WTC11 (cell line): ENCODE measurements around the gene CLPTM1. TPM values are rescaled to one million over a fixed set of nuclear protein-coding genes. Genes with fewer than 3 reads are reported as not detected.

Experiments
- ATAC-seq: fragments of 200-7000 bp; cut with Tn5 transposase; 2 replicates; pipeline ENCODE4 v1.10.0; 2021; ENCODE audit warnings: mild to moderate bottlenecking, moderate library complexity
- CTCF ChIA-PET: fragments of 300-600 bp; sonication (Branson Sonifier 250); formaldehyde crosslinking; loops from one replicate; lab custom pipeline; 2021; ENCODE audit warnings: antibody characterized with exemption; lab: Charles Lee
- POLR2A ChIA-PET: fragments of 350-600 bp; sonication (Branson Sonifier 250); formaldehyde crosslinking; loops from one replicate; lab custom pipeline; 2021; ENCODE audit warnings: antibody characterized with exemption; lab: Charles Lee
- DNase-seq: peaks from one replicate; pipeline ENCODE4 v3.0.0; 2021; ENCODE audit warnings: low spot score
- H3K27ac Mint-ChIP-seq: 2 replicates; pipeline ENCODE4 v1.8.0; 2021; ENCODE audit warnings: mixed read lengths
- H3K27me3 Mint-ChIP-seq: 2 replicates; pipeline ENCODE4 v1.8.0; 2021; ENCODE audit warnings: low read depth, mild to moderate bottlenecking, moderate library complexity, mixed read lengths
- H3K36me3 Mint-ChIP-seq: 2 replicates; pipeline ENCODE4 v1.8.0; 2021; ENCODE audit warnings: mixed read lengths
- H3K4me1 Mint-ChIP-seq: 2 replicates; pipeline ENCODE4 v1.8.0; 2022; ENCODE audit warnings: mixed read lengths
- H3K4me3 Mint-ChIP-seq: 2 replicates; pipeline ENCODE4 v1.8.0; 2021; ENCODE audit warnings: mild to moderate bottlenecking, moderate library complexity, mixed read lengths
- H3K9me3 Mint-ChIP-seq: 2 replicates; pipeline ENCODE4 v1.8.0; 2021; ENCODE audit warnings: mixed read lengths
- ATF1 ChIP-seq: sonication (generic); formaldehyde crosslinking; IDR thresholded peaks from 2 replicates; pipeline ENCODE4 v1.8.1; 2023; ENCODE audit warnings: mild to moderate bottlenecking, moderate library complexity, missing genetic modification reagents
- ESRRA ChIP-seq: sonication (generic); formaldehyde crosslinking; IDR thresholded peaks from 2 replicates; pipeline ENCODE4 v1.8.1; 2022; ENCODE audit warnings: mild to moderate bottlenecking, missing genetic modification reagents, borderline replicate concordance
- ETV6 ChIP-seq: sonication (generic); formaldehyde crosslinking; IDR thresholded peaks from 2 replicates; pipeline ENCODE4 v1.8.1; 2022; ENCODE audit warnings: mild to moderate bottlenecking, missing genetic modification reagents
- KAT7 ChIP-seq: sonication (generic); formaldehyde crosslinking; IDR thresholded peaks from 2 replicates; pipeline ENCODE4 v1.8.1; 2023; ENCODE audit warnings: missing genetic modification reagents, mild to moderate bottlenecking, borderline replicate concordance
- MYBL2 ChIP-seq: sonication (generic); formaldehyde crosslinking; IDR thresholded peaks from 2 replicates; pipeline ENCODE4 v1.8.1; 2023; ENCODE audit warnings: mild to moderate bottlenecking, moderate library complexity, missing genetic modification reagents
- SMAD3 ChIP-seq: sonication (generic); formaldehyde crosslinking; IDR thresholded peaks from 2 replicates; pipeline ENCODE4 v1.8.0; 2022; ENCODE audit warnings: missing genetic modification reagents, mild to moderate bottlenecking, borderline replicate concordance
- SMAD4 ChIP-seq: sonication (generic); formaldehyde crosslinking; IDR thresholded peaks from 2 replicates; pipeline ENCODE4 v1.8.0; 2022; ENCODE audit warnings: mild to moderate bottlenecking, missing genetic modification reagents
- ZNF219 ChIP-seq: sonication (generic); formaldehyde crosslinking; IDR thresholded peaks from 2 replicates; pipeline ENCODE4 v1.8.0; 2023; ENCODE audit warnings: missing genetic modification reagents, mild to moderate bottlenecking, borderline replicate concordance
- ZNF232 ChIP-seq: sonication (generic); formaldehyde crosslinking; IDR thresholded peaks from 2 replicates; pipeline ENCODE4 v1.8.0; 2022; ENCODE audit warnings: mild to moderate bottlenecking, missing genetic modification reagents
- ZNF396 ChIP-seq: fragments of 250-450 bp; sonication (Bioruptor Pico); IDR thresholded peaks from 2 replicates; pipeline ENCODE4 v1.8.0; 2021; ENCODE audit warnings: mild to moderate bottlenecking, moderate library complexity, borderline replicate concordance
- ZNF423 ChIP-seq: fragments of 250-450 bp; sonication (Bioruptor Pico); IDR thresholded peaks from 2 replicates; pipeline ENCODE4 v2.1.2; 2022; ENCODE audit warnings: mild to moderate bottlenecking, moderate library complexity
- total RNA-seq: library from RNA; stranded (reverse); gene quantifications from 3 replicates; pipeline ENCODE4 v1.2.3, GENCODE V29; 2021
- TF ChIP-seq, protein P1 (sequence below): fragments of 250-450 bp; sonication (Bioruptor Pico); IDR thresholded peaks from 2 replicates; pipeline ENCODE4 v1.9.0; 2021; ENCODE audit warnings: moderate library complexity, mild to moderate bottlenecking, inconsistent platforms, borderline replicate concordance
- TF ChIP-seq, protein P2 (sequence below): sonication (generic); formaldehyde crosslinking; IDR thresholded peaks from 2 replicates; pipeline ENCODE4 v1.8.1; 2023; ENCODE audit warnings: mild to moderate bottlenecking, missing genetic modification reagents, moderate library complexity
- TF ChIP-seq, protein P3 (sequence below): sonication (generic); formaldehyde crosslinking; IDR thresholded peaks from 2 replicates; pipeline ENCODE4 v1.8.1; 2023; ENCODE audit warnings: mild to moderate bottlenecking, missing genetic modification reagents, borderline replicate concordance
- TF ChIP-seq, protein P4 (sequence below): sonication (generic); formaldehyde crosslinking; IDR thresholded peaks from 2 replicates; pipeline ENCODE4 v1.8.1; 2022; ENCODE audit warnings: low read depth, mild to moderate bottlenecking, moderate library complexity, missing genetic modification reagents, borderline replicate concordance
- TF ChIP-seq, protein P5 (sequence below): fragments of 200-600 bp; IDR thresholded peaks from 2 replicates; pipeline ENCODE4 v1.8.0; 2022; ENCODE audit warnings: antibody characterized with exemption
- TF ChIP-seq, protein P6 (sequence below): fragments of 250-450 bp; sonication (Bioruptor Pico); IDR thresholded peaks from 2 replicates; pipeline ENCODE4 v1.9.0; 2021; ENCODE audit warnings: mild to moderate bottlenecking, borderline replicate concordance
- TF ChIP-seq, protein P7 (sequence below): sonication (generic); formaldehyde crosslinking; IDR thresholded peaks from 2 replicates; pipeline ENCODE4 v1.8.0; 2023; ENCODE audit warnings: mild to moderate bottlenecking, missing genetic modification reagents

The CLPTM1 gene
- total RNA-seq, 1 experiment from 2014 or later: 85.6 TPM

DNA sequence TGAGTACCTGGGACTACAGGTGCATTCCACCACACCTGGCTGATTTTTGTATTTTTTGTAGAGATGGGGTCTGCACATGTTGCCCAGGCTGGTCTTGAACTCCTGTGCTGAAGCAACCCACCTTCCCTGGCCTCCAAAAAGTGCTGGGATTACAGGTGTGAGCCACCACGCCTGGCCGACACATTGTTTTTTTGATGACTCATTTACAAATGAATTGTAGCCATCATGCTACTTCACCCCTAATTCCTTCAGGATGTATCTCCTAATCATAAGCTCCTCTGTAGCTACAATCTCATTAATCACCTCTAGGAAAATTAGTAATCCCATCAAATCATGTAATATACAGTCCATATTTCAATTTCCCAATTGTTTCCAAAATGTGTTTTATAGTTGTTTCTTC is 64.0 kb downstream of the CLPTM1 start (continued):
- TF ChIP-seq ATF1 (CRISPR knock-in tag) (no peak), SMAD3 (CRISPR knock-in tag) (no peak), ZNF219 (CRISPR knock-in tag) (no peak), KAT7 (CRISPR knock-in tag) (no peak), ZNF232 (no peak)
- TF ChIP-seq, protein P1, sequence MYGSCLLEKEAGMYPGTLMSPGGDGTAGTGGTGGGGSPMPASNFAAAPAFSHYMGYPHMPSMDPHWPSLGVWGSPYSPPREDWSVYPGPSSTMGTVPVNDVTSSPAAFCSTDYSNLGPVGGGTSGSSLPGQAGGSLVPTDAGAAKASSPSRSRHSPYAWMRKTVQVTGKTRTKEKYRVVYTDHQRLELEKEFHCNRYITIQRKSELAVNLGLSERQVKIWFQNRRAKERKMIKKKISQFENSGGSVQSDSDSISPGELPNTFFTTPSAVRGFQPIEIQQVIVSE: no peak

DNA sequence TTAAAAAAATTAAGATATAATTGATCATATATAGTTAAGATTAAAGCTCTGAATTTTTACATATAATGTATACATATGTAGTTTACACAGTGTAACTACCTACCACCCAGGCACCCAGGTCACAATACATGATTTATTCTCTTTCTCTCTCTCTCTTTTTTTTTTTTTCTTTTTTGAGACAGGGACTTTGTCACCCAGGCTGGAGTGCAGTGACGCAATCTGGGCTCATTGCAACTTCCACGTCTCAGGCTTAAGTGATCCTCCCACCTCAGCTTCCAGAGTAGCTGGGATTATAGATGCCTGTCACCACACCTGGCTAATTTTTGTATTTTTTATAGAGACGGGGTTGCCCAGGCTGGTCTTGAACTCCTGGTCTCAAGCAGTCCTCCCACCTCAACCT is 64.9 kb downstream of the CLPTM1 start:
- no peak for TF ChIP-seq ZNF232
- no peaks in the 10 kb centered on the region for H3K36me3 Mint-ChIP-seq
- no peak overlapping the region for H3K27ac Mint-ChIP-seq
- H3K4me3 Mint-ChIP-seq: no peak overlapping the region
- H3K4me1 Mint-ChIP-seq: peaks cover 8% of the 10 kb centered on the region
- H3K27me3 Mint-ChIP-seq: no peaks in the 10 kb centered on the region
- POLR2A ChIA-PET: no interaction called here
- CTCF ChIA-PET: interaction anchor here (1.7 kb wide), 1 partner anchor 19 kb away, joined by 6 read pairs; the partner anchor contains the start of gene CLASRP
- H3K9me3 Mint-ChIP-seq: no peaks in the 10 kb centered on the region
- DNase-seq (no peak), ATAC-seq (no peak)

DNA sequence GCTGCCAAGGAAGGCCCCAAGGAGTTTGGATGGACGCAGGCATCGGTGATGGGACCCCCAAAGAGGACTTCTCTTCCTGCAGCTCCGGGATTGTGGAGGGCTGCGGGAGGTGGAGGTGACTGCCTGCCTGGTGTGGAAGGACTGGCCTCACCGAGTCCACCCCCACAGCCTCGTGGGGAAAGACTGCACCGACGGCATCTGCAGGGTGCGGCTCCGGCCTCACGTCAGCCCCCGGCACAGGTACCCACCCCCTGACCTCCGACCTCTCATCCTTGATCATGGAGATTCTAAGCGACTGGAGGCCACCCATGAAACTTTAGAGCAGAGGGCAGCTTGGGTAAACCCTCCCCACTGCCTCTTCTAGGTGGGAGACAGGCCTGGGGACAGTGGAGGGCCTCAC is 66.8 kb downstream of the CLPTM1 start:
- ATAC-seq (no peak), DNase-seq (no peak)
- ChIA-PET CTCF (interaction anchor here (1.6 kb wide), 1 partner anchor 38 kb away, joined by 5 read pairs; no protein-coding TSS in a partner anchor), POLR2A (interaction anchor here (0.6 kb wide), 1 partner anchor 93 kb away, joined by 3 read pairs; no protein-coding TSS in a partner anchor)
- peak overlapping the region; percentile 36; the same call in 1 of the 2 replicates for H3K27ac Mint-ChIP-seq
- no peaks in the 10 kb centered on the region for H3K9me3 Mint-ChIP-seq
- no peaks in the 10 kb centered on the region for H3K36me3 Mint-ChIP-seq
- H3K4me3 Mint-ChIP-seq: no peak overlapping the region
- peaks cover 8% of the 10 kb centered on the region for H3K4me1 Mint-ChIP-seq
- no peaks in the 10 kb centered on the region; the same call in 1 of the 2 replicates for H3K27me3 Mint-ChIP-seq
- TF ChIP-seq, protein P2, sequence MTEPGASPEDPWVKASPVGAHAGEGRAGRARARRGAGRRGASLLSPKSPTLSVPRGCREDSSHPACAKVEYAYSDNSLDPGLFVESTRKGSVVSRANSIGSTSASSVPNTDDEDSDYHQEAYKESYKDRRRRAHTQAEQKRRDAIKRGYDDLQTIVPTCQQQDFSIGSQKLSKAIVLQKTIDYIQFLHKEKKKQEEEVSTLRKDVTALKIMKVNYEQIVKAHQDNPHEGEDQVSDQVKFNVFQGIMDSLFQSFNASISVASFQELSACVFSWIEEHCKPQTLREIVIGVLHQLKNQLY (CRISPR knock-in tag): no peak
- TF ChIP-seq ZNF423 (CRISPR knock-in tag) (no peak), MYBL2 (CRISPR knock-in tag) (no peak), ESRRA (no peak), SMAD4 (CRISPR knock-in tag) (no peak), ETV6 (CRISPR knock-in tag) (no peak), ZNF396 (CRISPR knock-in tag) (no peak)
- TF ChIP-seq, protein P3, sequence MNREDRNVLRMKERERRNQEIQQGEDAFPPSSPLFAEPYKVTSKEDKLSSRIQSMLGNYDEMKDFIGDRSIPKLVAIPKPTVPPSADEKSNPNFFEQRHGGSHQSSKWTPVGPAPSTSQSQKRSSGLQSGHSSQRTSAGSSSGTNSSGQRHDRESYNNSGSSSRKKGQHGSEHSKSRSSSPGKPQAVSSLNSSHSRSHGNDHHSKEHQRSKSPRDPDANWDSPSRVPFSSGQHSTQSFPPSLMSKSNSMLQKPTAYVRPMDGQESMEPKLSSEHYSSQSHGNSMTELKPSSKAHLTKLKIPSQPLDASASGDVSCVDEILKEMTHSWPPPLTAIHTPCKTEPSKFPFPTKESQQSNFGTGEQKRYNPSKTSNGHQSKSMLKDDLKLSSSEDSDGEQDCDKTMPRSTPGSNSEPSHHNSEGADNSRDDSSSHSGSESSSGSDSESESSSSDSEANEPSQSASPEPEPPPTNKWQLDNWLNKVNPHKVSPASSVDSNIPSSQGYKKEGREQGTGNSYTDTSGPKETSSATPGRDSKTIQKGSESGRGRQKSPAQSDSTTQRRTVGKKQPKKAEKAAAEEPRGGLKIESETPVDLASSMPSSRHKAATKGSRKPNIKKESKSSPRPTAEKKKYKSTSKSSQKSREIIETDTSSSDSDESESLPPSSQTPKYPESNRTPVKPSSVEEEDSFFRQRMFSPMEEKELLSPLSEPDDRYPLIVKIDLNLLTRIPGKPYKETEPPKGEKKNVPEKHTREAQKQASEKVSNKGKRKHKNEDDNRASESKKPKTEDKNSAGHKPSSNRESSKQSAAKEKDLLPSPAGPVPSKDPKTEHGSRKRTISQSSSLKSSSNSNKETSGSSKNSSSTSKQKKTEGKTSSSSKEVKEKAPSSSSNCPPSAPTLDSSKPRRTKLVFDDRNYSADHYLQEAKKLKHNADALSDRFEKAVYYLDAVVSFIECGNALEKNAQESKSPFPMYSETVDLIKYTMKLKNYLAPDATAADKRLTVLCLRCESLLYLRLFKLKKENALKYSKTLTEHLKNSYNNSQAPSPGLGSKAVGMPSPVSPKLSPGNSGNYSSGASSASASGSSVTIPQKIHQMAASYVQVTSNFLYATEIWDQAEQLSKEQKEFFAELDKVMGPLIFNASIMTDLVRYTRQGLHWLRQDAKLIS (CRISPR knock-in tag): no peak
- TF ChIP-seq, protein P4, sequence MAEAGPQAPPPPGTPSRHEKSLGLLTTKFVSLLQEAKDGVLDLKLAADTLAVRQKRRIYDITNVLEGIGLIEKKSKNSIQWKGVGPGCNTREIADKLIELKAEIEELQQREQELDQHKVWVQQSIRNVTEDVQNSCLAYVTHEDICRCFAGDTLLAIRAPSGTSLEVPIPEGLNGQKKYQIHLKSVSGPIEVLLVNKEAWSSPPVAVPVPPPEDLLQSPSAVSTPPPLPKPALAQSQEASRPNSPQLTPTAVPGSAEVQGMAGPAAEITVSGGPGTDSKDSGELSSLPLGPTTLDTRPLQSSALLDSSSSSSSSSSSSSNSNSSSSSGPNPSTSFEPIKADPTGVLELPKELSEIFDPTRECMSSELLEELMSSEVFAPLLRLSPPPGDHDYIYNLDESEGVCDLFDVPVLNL (CRISPR knock-in tag): no peak
- TF ChIP-seq, protein P5, sequence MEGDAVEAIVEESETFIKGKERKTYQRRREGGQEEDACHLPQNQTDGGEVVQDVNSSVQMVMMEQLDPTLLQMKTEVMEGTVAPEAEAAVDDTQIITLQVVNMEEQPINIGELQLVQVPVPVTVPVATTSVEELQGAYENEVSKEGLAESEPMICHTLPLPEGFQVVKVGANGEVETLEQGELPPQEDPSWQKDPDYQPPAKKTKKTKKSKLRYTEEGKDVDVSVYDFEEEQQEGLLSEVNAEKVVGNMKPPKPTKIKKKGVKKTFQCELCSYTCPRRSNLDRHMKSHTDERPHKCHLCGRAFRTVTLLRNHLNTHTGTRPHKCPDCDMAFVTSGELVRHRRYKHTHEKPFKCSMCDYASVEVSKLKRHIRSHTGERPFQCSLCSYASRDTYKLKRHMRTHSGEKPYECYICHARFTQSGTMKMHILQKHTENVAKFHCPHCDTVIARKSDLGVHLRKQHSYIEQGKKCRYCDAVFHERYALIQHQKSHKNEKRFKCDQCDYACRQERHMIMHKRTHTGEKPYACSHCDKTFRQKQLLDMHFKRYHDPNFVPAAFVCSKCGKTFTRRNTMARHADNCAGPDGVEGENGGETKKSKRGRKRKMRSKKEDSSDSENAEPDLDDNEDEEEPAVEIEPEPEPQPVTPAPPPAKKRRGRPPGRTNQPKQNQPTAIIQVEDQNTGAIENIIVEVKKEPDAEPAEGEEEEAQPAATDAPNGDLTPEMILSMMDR: no peak
- TF ChIP-seq, protein P6, sequence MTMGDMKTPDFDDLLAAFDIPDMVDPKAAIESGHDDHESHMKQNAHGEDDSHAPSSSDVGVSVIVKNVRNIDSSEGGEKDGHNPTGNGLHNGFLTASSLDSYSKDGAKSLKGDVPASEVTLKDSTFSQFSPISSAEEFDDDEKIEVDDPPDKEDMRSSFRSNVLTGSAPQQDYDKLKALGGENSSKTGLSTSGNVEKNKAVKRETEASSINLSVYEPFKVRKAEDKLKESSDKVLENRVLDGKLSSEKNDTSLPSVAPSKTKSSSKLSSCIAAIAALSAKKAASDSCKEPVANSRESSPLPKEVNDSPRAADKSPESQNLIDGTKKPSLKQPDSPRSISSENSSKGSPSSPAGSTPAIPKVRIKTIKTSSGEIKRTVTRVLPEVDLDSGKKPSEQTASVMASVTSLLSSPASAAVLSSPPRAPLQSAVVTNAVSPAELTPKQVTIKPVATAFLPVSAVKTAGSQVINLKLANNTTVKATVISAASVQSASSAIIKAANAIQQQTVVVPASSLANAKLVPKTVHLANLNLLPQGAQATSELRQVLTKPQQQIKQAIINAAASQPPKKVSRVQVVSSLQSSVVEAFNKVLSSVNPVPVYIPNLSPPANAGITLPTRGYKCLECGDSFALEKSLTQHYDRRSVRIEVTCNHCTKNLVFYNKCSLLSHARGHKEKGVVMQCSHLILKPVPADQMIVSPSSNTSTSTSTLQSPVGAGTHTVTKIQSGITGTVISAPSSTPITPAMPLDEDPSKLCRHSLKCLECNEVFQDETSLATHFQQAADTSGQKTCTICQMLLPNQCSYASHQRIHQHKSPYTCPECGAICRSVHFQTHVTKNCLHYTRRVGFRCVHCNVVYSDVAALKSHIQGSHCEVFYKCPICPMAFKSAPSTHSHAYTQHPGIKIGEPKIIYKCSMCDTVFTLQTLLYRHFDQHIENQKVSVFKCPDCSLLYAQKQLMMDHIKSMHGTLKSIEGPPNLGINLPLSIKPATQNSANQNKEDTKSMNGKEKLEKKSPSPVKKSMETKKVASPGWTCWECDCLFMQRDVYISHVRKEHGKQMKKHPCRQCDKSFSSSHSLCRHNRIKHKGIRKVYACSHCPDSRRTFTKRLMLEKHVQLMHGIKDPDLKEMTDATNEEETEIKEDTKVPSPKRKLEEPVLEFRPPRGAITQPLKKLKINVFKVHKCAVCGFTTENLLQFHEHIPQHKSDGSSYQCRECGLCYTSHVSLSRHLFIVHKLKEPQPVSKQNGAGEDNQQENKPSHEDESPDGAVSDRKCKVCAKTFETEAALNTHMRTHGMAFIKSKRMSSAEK (CRISPR knock-in tag): no peak
- TF ChIP-seq, protein P7, sequence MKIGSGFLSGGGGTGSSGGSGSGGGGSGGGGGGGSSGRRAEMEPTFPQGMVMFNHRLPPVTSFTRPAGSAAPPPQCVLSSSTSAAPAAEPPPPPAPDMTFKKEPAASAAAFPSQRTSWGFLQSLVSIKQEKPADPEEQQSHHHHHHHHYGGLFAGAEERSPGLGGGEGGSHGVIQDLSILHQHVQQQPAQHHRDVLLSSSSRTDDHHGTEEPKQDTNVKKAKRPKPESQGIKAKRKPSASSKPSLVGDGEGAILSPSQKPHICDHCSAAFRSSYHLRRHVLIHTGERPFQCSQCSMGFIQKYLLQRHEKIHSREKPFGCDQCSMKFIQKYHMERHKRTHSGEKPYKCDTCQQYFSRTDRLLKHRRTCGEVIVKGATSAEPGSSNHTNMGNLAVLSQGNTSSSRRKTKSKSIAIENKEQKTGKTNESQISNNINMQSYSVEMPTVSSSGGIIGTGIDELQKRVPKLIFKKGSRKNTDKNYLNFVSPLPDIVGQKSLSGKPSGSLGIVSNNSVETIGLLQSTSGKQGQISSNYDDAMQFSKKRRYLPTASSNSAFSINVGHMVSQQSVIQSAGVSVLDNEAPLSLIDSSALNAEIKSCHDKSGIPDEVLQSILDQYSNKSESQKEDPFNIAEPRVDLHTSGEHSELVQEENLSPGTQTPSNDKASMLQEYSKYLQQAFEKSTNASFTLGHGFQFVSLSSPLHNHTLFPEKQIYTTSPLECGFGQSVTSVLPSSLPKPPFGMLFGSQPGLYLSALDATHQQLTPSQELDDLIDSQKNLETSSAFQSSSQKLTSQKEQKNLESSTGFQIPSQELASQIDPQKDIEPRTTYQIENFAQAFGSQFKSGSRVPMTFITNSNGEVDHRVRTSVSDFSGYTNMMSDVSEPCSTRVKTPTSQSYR (CRISPR knock-in tag): no peak
